HG02610 (cell line): ENCODE results near the gene PPM1A.

Experiments used
- ATAC-seq: cut with Tn5 transposase; IDR thresholded peaks from one replicate; pipeline ENCODE4 v1.9.1; 2021; ENCODE audit warnings: mild to moderate bottlenecking, moderate library complexity; ENCODE audit not compliant: unreplicated experiment

PPM1A gene

GRCh38 chr14:60226298-60226697 lies 22.7 kb upstream of the PPM1A start:
- ATAC-seq: no peak

- no peak for ATAC-seq
Measured at GRCh38 chr14:60227291-60227690, 21.7 kb upstream of the PPM1A start.

- ATAC-seq: no peak
Measured at GRCh38 chr14:60229614-60230013, 19.4 kb upstream of the PPM1A start.

- no peak for ATAC-seq
Measured at GRCh38 chr14:60232185-60232584, 16.8 kb upstream of the PPM1A start.

GRCh38 chr14:60233251-60233650 lies 15.8 kb upstream of the PPM1A start:
- no peak for ATAC-seq

GRCh38 chr14:60233891-60234290 lies 15.1 kb upstream of the PPM1A start:
- no peak for ATAC-seq

GRCh38 chr14:60235440-60235839 lies 13.6 kb upstream of the PPM1A start:
- ATAC-seq: no peak

GRCh38 chr14:60238955-60239354 lies 10.1 kb upstream of the PPM1A start:
- no peak for ATAC-seq

GRCh38 chr14:60240139-60240856 lies 8.7 kb upstream of the PPM1A start:
- no peak for ATAC-seq

- ATAC-seq: no peak
Measured at GRCh38 chr14:60241091-60241490, 7.9 kb upstream of the PPM1A start.

- ATAC-seq: no peak
Measured at GRCh38 chr14:60242429-60242828, 6.6 kb upstream of the PPM1A start.

GRCh38 chr14:60245380-60246177 lies 3.4 kb upstream of the PPM1A start:
- ATAC-seq: peak; percentile 19

GRCh38 chr14:60247994-60248696 lies 876 bp upstream of the PPM1A start:
- ATAC-seq: peak; percentile 65

- ATAC-seq: peak; percentile 33
Measured at GRCh38 chr14:60249321-60250256, 568 bp downstream of the PPM1A start.

GRCh38 chr14:60250257-60251035 lies 1.4 kb downstream of the PPM1A start:
- ATAC-seq: no peak

- no peak for ATAC-seq
Measured at GRCh38 chr14:60251877-60252276, 2.9 kb downstream of the PPM1A start.

- no peak for ATAC-seq
Measured at GRCh38 chr14:60252630-60253029, 3.6 kb downstream of the PPM1A start.

GRCh38 chr14:60253649-60254048 lies 4.6 kb downstream of the PPM1A start:
- no peak for ATAC-seq

- ATAC-seq: no peak
Measured at GRCh38 chr14:60254176-60254575, 5.2 kb downstream of the PPM1A start.

GRCh38 chr14:60257865-60258264 lies 8.8 kb downstream of the PPM1A start:
- ATAC-seq: no peak
